ENCODE measurements around the gene RBM28. TPM values are rescaled to one million over a fixed set of nuclear protein-coding genes. Genes with fewer than 3 reads are reported as not detected.
A peak's percentile ranks its signal among the peaks of the same experiment; 100 is the strongest.

The RBM28 gene
- polyA plus RNA-seq, 1 experiment = 14.8 TPM

DNA sequence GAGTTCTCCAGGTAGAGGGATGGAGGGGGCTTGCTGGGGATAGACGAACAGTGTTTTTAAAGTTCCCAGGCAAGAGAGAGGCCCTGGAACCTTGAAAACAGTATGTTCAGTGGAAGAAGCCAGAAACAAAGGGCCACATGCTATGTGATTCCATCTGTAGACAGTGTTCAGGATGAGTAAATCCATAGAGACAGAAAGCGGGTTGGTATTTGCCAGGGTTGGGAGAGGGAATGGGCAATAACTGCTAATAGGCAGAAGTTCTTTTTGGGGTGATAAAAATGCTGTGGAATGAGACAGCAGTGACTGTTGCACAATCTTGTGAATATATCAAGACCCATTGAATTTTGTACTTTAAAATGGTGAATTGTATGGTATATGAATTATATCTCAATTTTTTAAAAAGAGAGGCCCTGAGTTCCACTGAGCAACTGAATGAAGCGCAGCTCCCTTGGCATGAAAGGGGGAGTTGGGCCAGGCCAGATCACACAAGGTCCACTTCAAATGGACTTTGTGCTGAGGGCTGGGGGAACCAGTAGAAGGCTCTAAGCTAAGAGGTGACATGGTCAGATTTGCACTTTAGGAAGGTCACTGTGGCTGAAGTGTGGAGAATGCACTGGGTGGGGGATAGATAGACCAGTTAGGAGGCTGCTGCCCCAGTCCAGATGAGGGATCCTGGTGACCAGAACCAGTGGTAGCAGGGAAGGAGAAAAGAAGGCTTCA is 68.7 kb downstream of the RBM28 start:
- no peak overlapping the region for H3K4me3 ChIP-seq (ENCODE audit: low read depth, low read length)
- ChIA-PET CTCF (interaction anchor here (1.3 kb wide), 1 partner anchor 8 kb away, joined by 4 read pairs; no protein-coding TSS in a partner anchor), POLR2A (no interaction called here)
- TF ChIP-seq CTCF (IDR thresholded peaks at IDR 0.05; ENCODE audit: insufficient read depth, low read depth, low read length) = no peak
- H3K27me3 ChIP-seq (ENCODE audit: control insufficient read depth, insufficient read depth, low read length) = peaks cover 28% of the 10 kb centered on the region
- DNase-seq (ENCODE audit: low read depth) = no peak
- no peaks in the 10 kb centered on the region for H3K36me3 ChIP-seq (ENCODE audit: control insufficient read depth, insufficient read depth, low read length)

DNA sequence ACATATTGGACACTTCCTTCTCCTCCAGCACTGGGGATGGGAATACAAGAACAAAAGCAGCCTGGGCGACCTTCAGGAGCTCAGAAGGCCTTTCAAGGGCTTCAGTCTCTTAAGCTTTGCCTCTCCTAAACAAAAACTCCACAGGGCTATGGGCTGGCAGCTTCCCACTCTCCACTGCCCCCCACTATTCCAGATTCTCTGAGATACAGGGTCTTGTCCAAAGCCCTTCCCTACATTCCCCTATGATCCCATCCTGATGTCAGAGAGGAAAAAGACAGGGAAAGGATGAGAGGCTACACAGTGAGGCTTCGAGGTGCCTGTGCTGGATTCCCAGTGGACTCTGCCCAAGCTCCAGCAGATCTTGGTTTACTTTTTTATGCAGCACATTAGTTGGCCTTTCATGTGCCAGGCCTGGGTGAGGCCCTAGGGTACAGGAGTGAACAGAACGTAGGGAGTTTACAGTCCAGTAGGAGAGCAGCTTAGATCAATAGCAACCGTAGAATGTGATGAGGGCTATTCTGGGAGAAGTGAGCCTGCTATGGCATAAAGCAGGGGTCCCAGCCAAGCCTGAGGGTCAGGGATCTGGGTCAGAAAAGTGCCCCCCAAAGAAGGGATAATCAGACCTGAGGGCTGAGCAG is 69.3 kb downstream of the RBM28 start:
- TF ChIP-seq CTCF (IDR thresholded peaks at IDR 0.05; ENCODE audit: insufficient read depth, low read depth, low read length) = no peak
- Histone ChIP-seq H3K36me3 (ENCODE audit: control insufficient read depth, insufficient read depth, low read length) (no peaks in the 10 kb centered on the region), H3K4me3 (ENCODE audit: low read depth, low read length) (no peak overlapping the region), H3K27me3 (ENCODE audit: control insufficient read depth, insufficient read depth, low read length) (peaks cover 29% of the 10 kb centered on the region)
- CTCF ChIA-PET = no interaction called here
- POLR2A ChIA-PET = no interaction called here
- DNase-seq (ENCODE audit: low read depth) = no peak

GRCh38 chr7:128271942-128272481 is 71.7 kb downstream of the RBM28 start:
- H3K27me3 ChIP-seq (ENCODE audit: control insufficient read depth, insufficient read depth, low read length) = peaks cover 30% of the 10 kb centered on the region
- H3K36me3 ChIP-seq (ENCODE audit: control insufficient read depth, insufficient read depth, low read length) = no peaks in the 10 kb centered on the region
- CTCF ChIA-PET = no interaction called here
- no peak for TF ChIP-seq CTCF (IDR thresholded peaks at IDR 0.05; ENCODE audit: insufficient read depth, low read depth, low read length)
- POLR2A ChIA-PET = no interaction called here
- no peak overlapping the region; the same call in 1 of the 2 replicates for H3K4me3 ChIP-seq (ENCODE audit: low read depth, low read length)
- no peak for DNase-seq (ENCODE audit: low read depth)

DNA sequence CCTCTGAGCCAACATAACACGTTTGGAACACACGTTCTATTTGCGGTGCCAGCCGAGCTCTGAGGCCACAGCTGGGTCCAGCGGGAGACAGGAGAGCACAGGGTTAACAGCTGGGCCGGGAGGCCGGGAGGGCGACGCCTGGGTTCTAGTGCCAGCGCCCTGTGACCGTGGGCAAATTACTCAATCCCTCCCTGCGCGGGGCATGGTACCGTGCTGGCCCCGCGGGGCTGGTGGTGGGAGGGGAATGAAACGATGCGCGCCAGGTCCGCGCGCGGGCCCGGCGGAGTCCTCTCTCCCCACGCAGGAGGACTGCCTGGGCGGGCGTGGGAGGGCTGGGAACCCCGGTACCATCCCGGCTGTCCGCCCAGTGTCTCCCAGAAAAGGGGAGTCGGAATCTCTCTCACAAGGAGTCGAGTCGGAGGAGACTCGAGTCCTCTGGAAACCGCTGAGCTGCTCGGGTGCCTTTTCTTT is 72.2 kb downstream of the RBM28 start:
- no peak for DNase-seq (ENCODE audit: low read depth)
- CTCF ChIA-PET = no interaction called here
- Histone ChIP-seq H3K36me3 (ENCODE audit: control insufficient read depth, insufficient read depth, low read length) (no peaks in the 10 kb centered on the region), H3K27me3 (ENCODE audit: control insufficient read depth, insufficient read depth, low read length) (peaks cover 30% of the 10 kb centered on the region), H3K4me3 (ENCODE audit: low read depth, low read length) (peak overlapping the region; percentile 22)
- POLR2A ChIA-PET = no interaction called here
- TF ChIP-seq CTCF (IDR thresholded peaks at IDR 0.05; ENCODE audit: insufficient read depth, low read depth, low read length) = no peak

DNA sequence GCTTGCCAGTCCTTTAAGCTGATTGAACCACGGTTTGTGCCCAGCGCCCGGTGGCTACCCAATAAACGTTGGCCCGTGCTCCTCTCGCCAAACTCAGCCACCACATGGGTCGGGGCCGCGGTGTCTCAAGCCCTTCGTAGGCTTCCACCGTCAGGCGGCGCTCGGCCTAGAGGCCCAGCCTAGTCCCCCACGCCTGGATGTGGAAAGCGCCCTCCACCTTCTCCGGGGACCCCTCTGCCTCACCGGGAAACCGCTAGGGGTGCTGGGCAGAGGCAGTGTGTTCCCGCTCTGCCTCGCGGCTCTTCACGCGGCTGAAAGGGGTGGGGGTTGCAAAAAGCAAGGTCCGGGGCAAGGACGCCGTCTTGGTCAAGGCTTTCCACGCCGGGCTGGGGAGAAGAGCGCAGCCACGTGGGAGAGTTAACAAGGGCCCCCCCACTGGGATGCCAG is 72.9 kb downstream of the RBM28 start:
- peaks cover 30% of the 10 kb centered on the region for H3K27me3 ChIP-seq (ENCODE audit: control insufficient read depth, insufficient read depth, low read length)
- peak; percentile 20; the same call in 1 of the 2 replicates for TF ChIP-seq CTCF (IDR thresholded peaks at IDR 0.05; ENCODE audit: insufficient read depth, low read depth, low read length)
- DNase-seq (ENCODE audit: low read depth) = no peak
- no peaks in the 10 kb centered on the region for H3K36me3 ChIP-seq (ENCODE audit: control insufficient read depth, insufficient read depth, low read length)
- POLR2A ChIA-PET = no interaction called here
- CTCF ChIA-PET = no interaction called here
- H3K4me3 ChIP-seq (ENCODE audit: low read depth, low read length) = no peak overlapping the region
